Erythroblast (primary cell): Measurements from ENCODE around the gene SLC26A8.

Experiments used
- GATA1 ChIP-seq: IDR thresholded peaks from 2 replicates; pipeline ENCODE4 v1.6.1; 2011; ENCODE audit warnings: low read depth, mild to moderate bottlenecking, control low read depth, low read length, moderate library complexity
- POLR2A ChIP-seq: IDR thresholded peaks from 2 replicates; pipeline ENCODE4 v1.6.1; 2011; ENCODE audit warnings: mild to moderate bottlenecking, low read length

- TF ChIP-seq POLR2A (no peak), GATA1 (no peak)
These were observed 31.7 kb upstream of the SLC26A8 start for GRCh38 chr6:36056178-36056577.
